Activated effector memory CD4-positive, alpha-beta T cell treated with Interleukin-2 at 50 U/mL for 16 hours (primary cell): Measurements from ENCODE around the gene ZNHIT2.

Source experiments
- DNase-seq: peaks from one replicate; pipeline ENCODE4 v3.0.0-alpha.2; 2020

Gene ZNHIT2

DNA sequence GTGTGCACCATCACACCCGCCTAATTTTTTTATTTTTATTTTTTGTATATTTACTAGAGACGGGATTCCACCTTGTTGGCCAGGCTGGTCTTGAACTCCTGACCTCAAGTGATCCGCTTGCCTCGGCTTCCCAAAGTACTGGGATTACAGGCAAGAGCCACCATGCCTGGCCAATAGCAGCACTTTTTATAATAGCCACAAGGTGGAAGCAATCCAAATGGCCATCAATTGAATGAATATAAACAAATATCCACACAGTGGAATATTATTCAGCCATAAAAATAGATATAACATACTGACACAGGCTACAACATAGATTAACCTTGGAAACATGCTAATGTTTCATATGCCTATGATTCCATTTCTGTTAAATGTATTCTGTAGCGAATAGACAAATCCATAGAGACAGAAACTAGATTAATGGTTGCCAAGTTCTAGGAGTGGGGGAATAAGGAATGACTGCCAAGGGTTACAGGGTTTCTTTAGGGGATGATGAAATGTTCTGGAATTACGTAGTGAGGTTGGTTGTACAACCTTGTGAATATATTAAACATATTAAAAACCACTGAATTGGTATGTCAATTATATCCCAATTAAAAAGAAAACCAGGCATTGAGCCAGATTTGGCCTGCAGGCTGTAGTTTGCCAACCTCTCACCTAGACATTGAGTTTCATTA lies 16.7 kb downstream of the ZNHIT2 start:
- no peak for DNase-seq

DNA sequence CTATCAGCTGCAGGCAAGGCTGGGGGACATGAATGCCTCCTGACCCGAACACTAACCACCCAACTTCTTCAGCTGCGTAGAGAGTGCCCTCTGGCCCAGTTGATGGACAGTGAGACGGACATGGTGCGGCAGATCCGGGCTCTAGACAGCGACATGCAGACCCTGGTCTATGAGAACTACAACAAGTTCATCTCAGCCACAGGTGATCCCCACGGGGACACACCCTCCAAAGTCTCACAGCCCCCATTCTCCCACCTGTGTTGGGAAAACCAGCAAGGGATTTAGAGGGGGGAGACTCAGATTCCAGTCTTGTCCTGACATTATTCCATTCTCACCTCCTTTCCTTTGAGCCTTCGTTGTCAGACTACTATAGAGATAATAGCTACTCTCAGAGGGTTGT lies 20.6 kb downstream of the ZNHIT2 start:
- DNase-seq = no peak

DNA sequence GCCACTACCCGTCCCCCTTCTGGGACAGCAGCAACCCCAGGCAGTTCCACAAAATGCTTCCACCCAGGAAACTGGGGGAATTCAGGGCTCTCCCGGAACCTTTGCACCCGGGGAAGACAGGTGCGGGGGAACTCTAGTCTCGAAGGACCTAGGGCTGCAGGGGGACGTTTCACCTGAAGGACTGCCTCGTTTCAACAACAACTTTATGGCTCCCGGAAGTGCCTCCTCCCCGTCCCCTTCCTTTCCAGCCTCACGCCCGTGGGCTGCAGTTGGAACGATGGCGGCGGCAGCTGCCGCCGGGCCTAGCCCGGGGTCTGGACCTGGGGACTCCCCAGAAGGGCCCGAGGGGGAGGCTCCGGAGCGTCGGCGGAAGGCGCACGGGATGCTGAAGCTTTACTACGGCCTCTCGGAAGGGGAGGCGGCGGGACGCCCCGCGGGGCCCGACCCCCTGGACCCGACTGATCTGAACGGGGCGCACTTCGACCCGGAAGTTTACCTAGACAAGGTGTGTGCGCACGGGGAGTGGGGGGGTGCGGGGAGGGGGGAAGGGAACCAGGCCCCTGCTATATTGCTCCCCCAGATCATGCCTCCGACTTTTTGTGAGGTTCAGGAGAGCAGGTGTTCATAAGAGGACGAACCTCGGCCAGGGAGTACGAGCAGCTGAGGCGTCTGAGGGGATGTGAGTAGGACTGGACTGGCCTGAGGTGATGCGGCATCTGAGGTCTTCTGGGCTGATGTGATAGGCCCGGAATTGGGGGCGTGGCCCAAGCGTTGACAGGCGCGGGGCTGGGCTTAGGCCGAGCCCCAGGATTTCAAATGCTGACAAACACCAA lies 21.3 kb downstream of the ZNHIT2 start, which contains the start of gene VPS51:
VPS51 (plus strand) TSS at position 241 of the 833 bp plus-strand sequence; CDS start at position 278, 37 bp downstream.
- peak; percentile 78 for DNase-seq

DNA sequence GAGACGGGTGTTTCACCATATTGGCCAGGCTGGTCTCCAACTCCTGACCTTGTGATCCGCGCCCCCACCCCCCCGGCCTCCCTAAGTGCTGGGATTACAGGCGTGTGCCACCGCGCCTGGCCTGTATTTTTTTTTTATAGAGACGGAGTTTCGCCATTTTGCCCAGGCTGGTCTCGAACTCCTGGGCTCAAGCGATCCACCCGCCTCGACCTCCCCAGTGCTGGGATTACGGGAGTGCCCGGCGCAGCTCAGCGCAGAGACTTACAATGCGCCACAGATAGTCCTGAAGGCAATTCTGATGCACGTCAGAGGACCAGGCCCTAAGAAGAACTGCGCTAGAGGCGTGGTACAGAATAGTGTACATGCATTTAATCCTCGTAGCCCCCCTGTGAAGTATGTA lies 22.1 kb downstream of the ZNHIT2 start:
- no peak for DNase-seq

DNA sequence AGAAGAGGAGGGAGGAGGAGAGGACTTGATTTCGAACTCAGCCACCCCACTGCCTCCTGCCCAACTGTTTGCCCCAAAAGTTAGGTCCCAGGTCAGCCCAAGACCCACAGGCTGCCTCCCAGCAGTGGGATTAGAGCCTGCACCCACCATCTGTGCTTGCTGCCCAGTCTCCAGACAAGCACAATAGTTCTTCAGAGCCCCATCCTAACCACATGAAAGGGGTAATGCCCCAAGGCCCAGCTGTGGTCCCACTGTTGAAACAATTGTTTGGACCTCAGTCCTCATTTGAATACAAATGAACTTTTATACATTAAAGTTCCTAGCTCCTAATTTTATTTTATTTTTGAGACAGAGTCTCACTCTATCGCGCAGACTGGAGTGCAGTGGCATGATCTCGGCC lies 26.9 kb downstream of the ZNHIT2 start:
- DNase-seq = no peak

DNA sequence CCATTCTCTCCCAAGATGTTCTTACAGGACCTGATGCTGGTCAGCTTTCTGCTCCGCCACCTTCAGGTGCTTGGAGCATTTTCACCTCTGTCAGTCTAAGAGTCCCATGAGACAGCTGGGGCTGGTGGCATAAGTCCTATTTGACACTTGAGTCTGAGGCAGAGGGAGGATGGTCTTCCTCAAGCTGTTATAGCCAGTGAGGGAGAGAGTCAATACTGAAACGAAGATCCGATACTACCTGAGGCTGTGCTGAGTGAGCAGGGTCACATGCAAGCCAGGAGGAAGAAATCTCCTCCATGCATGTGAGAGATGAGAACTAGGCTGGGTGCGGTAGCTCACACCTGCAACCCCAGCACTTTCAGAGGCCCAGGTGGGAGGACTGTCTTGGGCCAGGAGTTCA lies 27.9 kb downstream of the ZNHIT2 start:
- DNase-seq = no peak

DNA sequence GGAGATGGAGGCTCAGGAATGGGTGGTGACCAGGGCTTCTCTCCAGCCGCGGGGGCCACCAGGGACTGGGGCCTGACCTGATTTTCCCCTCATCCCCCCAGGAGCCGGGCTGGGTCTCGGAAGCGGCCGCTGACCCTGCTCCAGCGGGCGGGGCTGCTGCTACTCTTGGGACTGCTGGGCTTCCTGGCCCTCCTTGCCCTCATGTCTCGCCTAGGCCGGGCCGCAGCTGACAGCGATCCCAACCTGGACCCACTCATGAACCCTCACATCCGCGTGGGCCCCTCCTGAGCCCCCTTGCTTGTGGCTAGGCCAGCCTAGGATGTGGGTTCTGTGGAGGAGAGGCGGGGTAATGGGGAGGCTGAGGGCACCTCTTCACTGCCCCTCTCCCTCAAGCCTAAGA lies 29.7 kb downstream of the ZNHIT2 start:
- no peak for DNase-seq

DNA sequence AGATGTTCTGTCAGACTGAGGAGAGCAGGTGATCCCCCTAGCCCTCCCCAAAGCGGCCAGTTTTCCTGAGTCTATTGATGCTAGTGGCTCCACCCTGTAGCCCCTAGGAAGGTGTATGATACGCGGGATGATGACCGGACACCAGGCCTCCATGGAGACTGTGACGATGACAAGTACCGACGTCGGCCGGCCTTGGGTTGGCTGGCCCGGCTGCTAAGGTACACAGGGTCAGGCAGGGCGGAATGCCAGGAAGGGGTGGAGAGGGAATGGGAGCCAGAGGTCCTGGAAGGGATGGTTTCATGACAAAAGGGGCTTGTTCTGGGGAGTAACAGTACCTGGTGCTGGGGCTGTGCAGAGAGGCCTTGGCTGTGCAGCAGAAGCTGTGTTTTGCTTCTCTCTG lies 30.3 kb downstream of the ZNHIT2 start:
- no peak for DNase-seq

DNA sequence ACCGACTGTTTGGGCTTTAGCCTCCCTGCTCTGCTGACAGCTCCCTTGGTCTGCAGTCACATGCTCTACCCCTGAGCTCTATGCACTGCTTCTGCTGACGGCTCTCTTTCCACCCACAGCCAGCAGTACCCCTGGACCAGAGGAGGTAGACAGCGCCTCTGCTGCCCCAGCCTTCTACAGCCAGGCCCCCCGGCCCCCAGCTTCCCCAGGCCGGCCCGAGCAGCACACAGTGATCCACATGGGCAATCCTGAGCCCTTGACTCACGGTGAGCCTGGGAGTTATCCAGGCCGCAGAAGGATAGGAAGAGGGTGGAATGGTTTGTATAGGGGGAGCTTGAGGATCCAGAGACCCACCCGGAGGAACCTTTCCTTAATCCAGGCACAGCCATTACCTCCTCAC lies 30.7 kb downstream of the ZNHIT2 start:
- no peak for DNase-seq

DNA sequence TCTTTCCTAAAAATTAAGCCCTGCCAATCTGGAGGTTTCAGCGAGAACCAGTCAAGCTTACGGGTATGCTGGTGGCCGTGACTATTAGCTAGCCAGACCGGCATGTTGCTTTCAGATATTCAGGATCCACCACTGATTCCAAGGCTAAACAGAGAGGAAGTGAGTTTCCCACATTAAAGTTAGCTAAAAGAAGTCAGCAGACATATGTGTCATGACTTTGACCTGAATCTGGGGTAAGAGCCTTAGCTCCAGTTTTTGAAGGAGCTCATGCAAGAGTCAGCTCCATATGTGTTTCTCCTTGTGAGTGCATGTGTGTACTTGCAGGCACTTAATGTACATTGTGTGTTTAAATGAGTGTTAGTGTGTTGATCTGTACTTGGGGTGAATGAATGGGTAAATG lies 32.1 kb downstream of the ZNHIT2 start:
- DNase-seq = no peak

DNA sequence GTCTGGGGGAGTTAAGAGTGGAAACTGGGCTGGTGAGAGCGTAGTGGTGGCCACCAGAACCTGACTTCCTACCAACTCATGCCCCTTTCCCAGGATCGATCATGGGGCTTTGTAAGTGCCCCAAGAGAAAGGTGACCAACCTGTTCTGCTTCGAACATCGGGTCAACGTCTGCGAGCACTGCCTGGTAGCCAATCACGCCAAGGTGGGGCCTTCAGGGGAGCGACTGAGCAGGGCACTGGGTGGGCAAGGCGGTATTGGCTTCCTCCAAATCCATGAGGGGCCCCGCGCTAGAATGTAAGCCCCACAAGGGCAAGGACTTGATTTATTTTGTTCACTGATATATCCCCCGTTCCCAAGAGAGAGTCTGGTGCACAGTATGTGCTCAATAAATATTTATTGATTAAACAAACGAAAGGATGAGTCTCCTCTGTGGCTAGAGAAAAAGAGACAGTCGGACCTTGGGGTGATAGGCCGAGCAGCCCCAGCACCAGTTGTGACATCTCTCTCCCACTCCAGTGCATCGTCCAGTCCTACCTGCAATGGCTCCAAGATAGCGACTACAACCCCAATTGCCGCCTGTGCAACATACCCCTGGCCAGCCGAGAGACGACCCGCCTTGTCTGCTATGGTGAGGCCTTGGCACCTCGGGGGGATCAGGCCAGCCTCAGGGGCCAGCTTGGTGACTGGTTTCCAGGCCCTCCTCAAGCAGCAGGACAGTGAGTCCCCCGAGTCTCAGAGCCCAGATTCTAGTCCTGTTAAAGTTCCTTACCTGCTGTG lies 32.7 kb downstream of the ZNHIT2 start:
- DNase-seq = no peak

DNA sequence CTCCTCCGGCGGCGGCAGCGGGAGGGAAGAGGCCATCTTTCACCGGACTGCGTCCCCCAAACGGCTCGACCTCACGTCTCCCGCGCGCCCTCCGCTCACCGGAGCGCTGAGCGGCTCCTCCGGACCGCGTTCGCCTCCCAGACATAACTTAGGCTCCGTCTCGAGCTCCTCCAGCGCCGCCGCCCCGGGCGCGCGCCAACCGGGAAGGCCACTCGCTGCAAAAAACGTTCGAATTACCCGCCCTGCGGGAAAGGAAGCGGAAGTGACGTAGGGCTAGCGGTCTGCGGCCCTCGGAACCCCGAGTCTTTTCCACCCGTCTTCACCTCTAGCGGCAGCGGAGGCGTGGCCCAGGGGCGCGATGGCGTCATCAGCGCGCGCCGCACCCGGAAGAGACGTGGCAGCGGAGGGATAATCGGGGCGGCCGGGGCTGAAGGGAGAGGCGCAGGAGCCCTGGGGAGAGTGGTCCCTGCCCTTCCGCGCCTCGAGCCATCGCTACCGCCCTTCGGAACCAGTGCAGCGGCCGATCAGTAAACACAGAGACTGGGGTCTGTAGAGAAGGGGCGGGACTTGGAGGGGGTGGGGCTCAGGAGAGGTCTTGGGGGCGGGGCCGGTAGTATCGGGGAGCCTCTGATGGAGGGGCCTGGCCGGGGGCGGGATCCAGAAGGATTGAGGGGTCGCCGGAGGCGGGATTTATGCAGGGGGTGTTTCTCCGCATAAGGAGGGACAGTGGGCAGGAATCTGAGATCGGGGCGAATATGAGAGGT lies 33.5 kb downstream of the ZNHIT2 start, which contains the start of the genes CDCA5 and ZFPL1:
CDCA5 (minus strand) TSS at position 207 of the 764 bp plus-strand sequence; CDS start at position 145, 62 bp downstream.
ZFPL1 (plus strand) TSS at position 389 of the 764 bp plus-strand sequence. CDS start 477 bp downstream, outside the sequence.
- peak; percentile 96 for DNase-seq

DNA sequence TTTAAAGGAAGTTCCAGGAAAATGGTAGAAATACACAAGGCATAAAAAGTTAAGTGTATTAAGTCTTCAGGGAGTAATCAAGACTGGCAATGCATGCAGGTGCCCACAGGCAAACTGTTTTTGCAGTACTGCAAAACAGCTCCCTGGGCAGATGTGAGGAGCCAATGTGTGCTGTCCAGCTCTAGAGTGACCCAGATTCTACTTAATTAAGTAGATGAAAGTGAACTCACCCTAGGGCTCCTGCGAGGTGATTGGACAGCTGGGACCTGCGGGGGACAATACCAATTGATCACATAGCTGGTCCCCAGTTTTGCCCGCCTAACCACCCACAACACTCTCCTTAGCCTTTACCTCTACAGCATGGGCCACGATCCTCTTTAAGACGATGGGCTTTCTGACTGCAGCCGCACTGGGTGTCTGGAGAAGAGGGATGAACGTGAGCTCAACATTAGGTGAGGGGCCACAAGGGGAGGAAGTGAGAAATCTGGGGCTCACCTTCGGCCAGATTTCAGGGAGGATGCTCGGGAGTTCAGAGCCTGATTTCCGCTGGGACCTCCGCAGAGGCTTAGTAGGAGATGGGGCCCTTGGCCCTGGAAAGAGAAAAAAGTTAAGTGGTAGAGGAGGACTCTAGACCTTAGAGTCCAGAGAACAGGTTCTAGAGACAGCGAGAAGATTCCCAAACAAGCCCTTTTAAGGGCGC lies 34.2 kb downstream of the ZNHIT2 start:
- no peak for DNase-seq

DNA sequence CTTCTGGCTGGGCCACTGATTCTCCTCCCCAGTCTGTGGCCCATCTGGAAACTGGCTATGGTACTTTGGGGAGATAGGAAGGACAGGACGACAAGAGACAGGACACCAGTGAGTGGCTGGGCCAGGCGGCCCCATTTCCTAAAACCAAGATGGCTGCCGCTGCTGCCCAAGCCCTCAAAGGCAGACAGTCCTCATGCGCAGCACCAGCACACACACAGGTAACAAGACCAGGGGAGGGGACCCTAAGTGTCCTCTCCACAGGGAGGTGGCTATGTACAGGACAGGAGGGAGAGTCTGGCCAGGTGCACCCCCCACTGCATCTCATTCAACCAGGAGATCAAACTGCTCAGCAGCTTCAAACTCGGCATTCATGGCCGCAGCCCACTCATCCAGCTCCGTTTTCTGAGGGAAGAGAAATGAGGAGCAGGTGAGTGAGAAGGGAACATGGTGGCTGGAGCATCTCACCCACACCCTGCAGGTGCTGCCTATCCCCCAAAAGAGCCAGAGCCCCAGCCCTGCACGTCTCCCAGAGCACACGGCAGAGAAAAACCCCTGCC lies 38.6 kb downstream of the ZNHIT2 start:
- no peak for DNase-seq

DNA sequence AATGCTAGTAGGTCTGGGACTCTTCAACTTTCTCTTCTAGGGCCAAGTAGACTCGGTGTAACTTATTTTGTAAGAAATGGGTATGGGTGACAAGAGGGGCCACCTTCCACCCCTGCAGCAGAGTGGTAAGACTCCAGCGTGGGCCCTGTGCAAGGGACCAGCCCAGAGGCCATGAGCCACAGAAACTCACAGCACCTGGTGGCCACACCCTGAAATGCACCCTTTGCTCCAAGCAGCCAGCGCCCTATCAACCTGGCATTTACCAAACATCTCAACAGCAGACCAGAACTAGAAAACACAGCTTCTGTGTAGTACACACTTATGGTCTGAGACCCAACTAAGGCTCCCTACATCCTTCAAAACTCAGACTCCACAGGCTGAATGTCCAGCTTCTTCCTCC lies 39.4 kb downstream of the ZNHIT2 start:
- peak; percentile 67 for DNase-seq

DNA sequence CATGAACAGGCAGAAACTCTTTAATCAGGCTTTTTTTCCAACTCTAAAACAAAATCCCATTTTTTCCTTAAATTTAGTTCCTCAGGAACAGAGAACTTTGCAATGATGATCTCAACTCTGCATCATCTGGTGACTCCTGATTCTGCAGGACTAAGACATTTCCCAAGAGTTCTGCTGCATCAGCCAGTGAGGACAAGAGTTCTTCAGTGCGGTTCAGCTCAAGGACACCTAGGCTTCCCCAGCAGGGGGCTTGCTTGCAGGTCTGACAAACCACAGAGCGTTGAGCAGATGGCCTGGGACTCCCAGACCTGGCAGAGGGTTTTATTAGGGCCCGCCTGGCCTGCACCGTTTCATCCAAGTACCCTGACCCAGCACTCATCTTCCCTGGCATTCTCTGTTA lies 40.0 kb downstream of the ZNHIT2 start:
- no peak for DNase-seq

DNA sequence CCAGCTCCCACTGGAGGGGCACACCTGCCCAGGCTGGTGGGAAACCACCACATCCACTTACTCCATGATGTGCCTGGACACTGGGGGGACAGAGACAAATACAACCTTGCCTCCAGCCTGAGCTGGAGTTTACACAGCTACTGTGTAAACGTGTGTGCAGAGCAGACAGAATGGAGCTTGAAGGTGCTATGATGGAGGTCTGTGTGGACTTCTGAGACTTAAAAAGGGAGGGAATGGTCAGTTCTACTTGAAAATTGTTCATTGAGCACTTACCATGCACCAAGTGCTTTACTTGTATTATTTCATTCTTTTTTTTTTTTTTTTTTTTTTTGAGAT lies 44.9 kb downstream of the ZNHIT2 start:
- DNase-seq = no peak

DNA sequence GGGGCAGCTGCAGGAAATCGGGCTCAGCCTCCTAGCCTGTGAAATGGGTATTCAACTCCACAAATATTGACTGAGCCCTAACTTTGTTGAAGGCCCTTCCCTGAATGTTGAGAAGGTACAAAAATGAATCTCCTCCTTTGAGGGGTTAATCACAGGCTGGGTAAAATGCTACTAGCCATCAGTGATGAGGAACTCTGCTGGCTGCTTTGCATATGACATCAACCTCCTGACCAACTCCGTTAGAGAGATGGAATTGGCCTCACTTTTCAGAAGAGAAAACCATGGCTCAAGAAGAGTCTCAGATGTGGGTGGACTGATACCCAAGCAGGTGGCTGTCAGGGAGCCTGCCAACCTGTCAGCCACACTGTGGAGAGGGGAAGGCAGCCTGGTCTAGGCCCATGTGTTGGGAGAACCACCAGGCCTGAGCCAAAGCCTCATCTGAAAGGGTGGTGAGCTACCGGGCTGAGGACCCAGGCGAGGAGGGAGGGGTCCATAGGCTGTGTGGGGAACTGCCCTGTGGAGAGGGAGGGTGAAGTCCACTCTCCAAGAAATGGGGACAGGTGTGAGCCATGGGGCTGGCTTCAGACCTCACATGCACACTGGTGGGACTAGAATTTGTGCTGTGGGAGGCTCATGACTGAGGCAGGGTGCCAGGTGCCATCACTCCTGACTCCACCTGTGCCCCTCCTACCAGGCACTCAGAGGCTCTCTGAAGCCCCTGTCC lies 45.4 kb downstream of the ZNHIT2 start:
- no peak for DNase-seq

DNA sequence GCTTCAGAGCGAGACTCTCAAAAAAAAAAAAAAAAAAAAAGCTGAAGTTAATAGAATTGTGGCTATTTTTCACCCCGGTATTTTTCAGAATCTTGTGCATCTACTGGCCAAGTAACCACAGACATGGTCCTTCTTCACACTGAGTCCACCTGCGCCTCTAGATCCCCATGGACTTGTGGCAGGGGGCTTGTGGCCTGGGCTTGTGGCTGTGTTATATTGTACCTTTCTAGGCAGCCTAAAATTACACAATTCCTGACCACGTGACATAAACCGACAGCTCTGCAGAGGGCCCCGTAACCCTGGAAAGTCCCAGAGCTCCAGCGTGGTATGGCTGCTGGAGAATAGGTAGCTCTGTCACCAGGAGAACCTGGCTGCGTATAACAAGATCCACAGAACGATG lies 48.3 kb downstream of the ZNHIT2 start:
- DNase-seq = no peak

DNA sequence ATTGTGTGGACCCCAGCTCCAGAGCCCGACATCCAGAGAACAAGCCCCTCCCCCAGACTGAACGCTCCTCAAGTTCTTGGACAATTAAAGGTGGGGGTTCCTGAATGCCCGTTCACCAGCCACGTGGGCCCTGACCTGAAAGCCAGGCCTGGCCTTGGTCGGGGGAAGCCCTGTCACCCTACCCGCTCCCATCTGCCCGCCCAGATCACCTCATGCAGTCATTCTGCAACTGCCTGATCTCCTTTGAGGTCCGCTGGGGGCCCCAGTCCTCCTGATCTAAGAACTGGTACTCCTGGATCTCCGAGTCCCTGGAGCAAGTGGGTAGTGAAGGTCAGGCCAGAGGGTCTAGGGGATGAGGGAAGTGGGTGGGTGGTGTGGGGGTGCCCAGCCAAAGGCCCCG lies 50.1 kb downstream of the ZNHIT2 start:
- DNase-seq = no peak

DNA sequence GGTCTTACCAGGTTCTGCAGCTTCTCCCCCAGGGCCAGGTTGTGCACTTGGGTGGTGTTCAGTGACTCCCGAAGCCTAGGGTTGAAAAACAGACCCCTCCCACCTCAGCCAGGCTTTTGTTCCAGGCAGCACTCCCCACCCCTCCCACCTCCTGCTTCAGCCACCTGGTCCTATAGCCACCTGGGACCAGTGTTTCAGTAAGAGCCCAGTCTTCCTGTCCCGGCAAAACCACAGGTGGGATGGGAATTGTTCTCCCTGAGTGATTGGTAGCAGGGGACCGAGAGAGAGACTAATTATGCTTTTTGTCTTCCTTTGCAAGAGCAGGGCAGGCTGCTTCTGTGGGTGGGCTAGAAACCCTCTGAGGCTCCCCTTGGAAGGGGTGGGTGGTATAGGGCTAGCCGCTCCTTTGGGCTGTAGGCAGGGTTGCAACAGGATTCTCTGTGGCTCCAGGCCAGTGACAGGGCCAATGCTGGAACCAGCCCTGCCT lies 50.7 kb downstream of the ZNHIT2 start:
- no peak for DNase-seq
